Gastrocnemius medialis (tissue), 4 donors: ENCODE data around the gene ESPNL. TPM values are rescaled to one million over a fixed set of nuclear protein-coding genes. Genes with fewer than 3 reads are reported as not detected.
A peak's percentile ranks its signal among the peaks of the same experiment; 100 is the strongest.

ENCODE experiments used
- ATAC-seq, 2 donors: fragments of 150-250 bp; one replicate each; pipeline ENCODE4 v1.9.1; 2016
- DNase-seq, 2 donors: peaks; one replicate each; pipeline ENCODE4 v3.0.0-alpha.2; 2019
- H3K27ac ChIP-seq, 4 donors: fragments of 200-600 bp; sonication (generic); 1 replicate in 1 of 4; 2 replicates in 3 of 4; pipeline ENCODE4 v1.5.1; 2016 to 2018; ENCODE audit warnings: mild to moderate bottlenecking in 2 of 4, moderate library complexity in 1 of 4
- H3K27me3 ChIP-seq, 3 donors: fragments of 200-600 bp; sonication (generic) in 2 of 3; 1 replicate in 1 of 3; 2 replicates in 2 of 3; pipeline versions ENCODE4 v1.5.1 to v1.6.0; 2016 to 2019; ENCODE audit warnings: mild to moderate bottlenecking in 1 of 3, moderate library complexity in 1 of 3
- H3K36me3 ChIP-seq, 2 donors: fragments of 200-600 bp; sonication (generic) in 1 of 2; one replicate each; pipeline ENCODE4 v1.5.1; 2017 to 2018
- H3K4me1 ChIP-seq, 2 donors: fragments of 200-600 bp; sonication (generic) in 1 of 2; one replicate each; pipeline ENCODE4 v1.5.1; 2016 to 2017; ENCODE audit warnings: mild to moderate bottlenecking in 2 of 2
- H3K4me3 ChIP-seq, 4 donors: fragments of 200-600 bp; sonication (generic) in 3 of 4; 1 replicate in 1 of 4; 2 replicates in 3 of 4; pipeline ENCODE4 v1.5.1; 2016 to 2019; ENCODE audit warnings: mild to moderate bottlenecking in 2 of 4
- H3K9me3 ChIP-seq, 3 donors: fragments of 200-600 bp; sonication (generic) in 2 of 3; 1 replicate in 1 of 3; 2 replicates in 2 of 3; pipeline ENCODE4 v1.5.1; 2016 to 2019
- CTCF ChIP-seq, 5 experiments: fragments of 450-650 bp in 3 of 5; fragments of 200-600 bp in 2 of 5; sonication (generic) in 2 of 5; IDR thresholded peaks in 4 of 5; conservative IDR thresholded peaks in 1 of 5; 1 replicate in 4 of 5; 2 replicates in 1 of 5; pipeline ENCODE4 v1.5.1; 2016 to 2019; ENCODE audit warnings: antibody characterized with exemption in 5 of 5, mild to moderate bottlenecking in 3 of 5, moderate library complexity in 3 of 5
- POLR2A ChIP-seq, 2 donors: fragments of 450-650 bp; IDR thresholded peaks; one replicate each; pipeline ENCODE4 v1.6.1; 2017; ENCODE audit warnings: antibody characterized with exemption in 2 of 2, mild to moderate bottlenecking in 2 of 2, moderate library complexity in 2 of 2
- in situ Hi-C, 4 donors: fragments of 200-750 bp; cut with MboI; loops; one replicate each; pipeline versions ENCODE4 v1.15.0 to v1.8.0; 2017; ENCODE audit warnings: low sequenced_read_pairs in 4 of 4
- intact Hi-C: fragments of 100-400 bp; cut with DNase I; formaldehyde crosslinking; loops from one replicate; pipeline ENCODE4 v1.15.1; 2023; ENCODE audit warnings: low total_unique reads
- total RNA-seq, 4 donors: library from RNA; depleted of rRNA; stranded (reverse); fragments of >200 nt; gene quantifications; one replicate each; pipeline versions ENCODE4 v1.1.0 to v1.2.3, GENCODE V29; 2016

Gene ESPNL
- total RNA-seq, 4 donors from 2014 or later: 0.11 TPM; not detected in 3

GRCh38 chr2:238135601-238136150 is 35.5 kb downstream of the ESPNL start:
- ATAC-seq: no peak
- DNase-seq: peak in 1 of 2 donors; percentile 16
- intact Hi-C loops: loop anchor here (1.0 to 5.0 kb wide), 3 partner anchors 74 to 239 kb away; partner anchors contain the start of gene SCLY
- peak overlapping the region; percentile 91 to 100 (median 98) for H3K27ac ChIP-seq
- TF ChIP-seq CTCF (IDR thresholded peaks at IDR 0.05 in 4 of 5, conservative IDR thresholded peaks at IDR 0.05 in 1 of 5) (no peak), POLR2A (IDR thresholded peaks at IDR 0.05) (no peak)
- peak overlapping the region in 1 of 4 donors; percentile 24 for H3K4me3 ChIP-seq
- H3K27me3 ChIP-seq: no peaks in the 10 kb centered on the region
- peaks cover 0 to 1% of the 10 kb centered on the region in 2 donors for H3K36me3 ChIP-seq
- H3K4me1 ChIP-seq: peaks cover 39 to 47% of the 10 kb centered on the region in 2 donors
- in situ Hi-C loops: no loop called here
- no peaks in the 10 kb centered on the region for H3K9me3 ChIP-seq

- TF ChIP-seq POLR2A (IDR thresholded peaks at IDR 0.05) (peak; percentile 34 to 60), CTCF (IDR thresholded peaks at IDR 0.05 in 4 of 5, conservative IDR thresholded peaks at IDR 0.05 in 1 of 5) (no peak)
- H3K4me3 ChIP-seq: peak overlapping the region in 3 of 4 donors; percentile 24 to 89 (median 37)
- DNase-seq (peak; percentile 69 to 91), ATAC-seq (peak; percentile 48 to 57)
- intact Hi-C loops (loop anchor here (1.0 to 5.0 kb wide), 3 partner anchors 76 to 240 kb away; partner anchors contain the start of gene SCLY), in situ Hi-C loops (no loop called here)
- no peaks in the 10 kb centered on the region for H3K9me3 ChIP-seq
- no peaks in the 10 kb centered on the region for H3K27me3 ChIP-seq
- peaks cover 50 to 52% of the 10 kb centered on the region in 2 donors for H3K4me1 ChIP-seq
- H3K36me3 ChIP-seq: peaks cover 0 to 12% of the 10 kb centered on the region in 2 donors
- peak overlapping the region; percentile 91 to 100 (median 98) for H3K27ac ChIP-seq
Observed at GRCh38 chr2:238136820-238137537, 36.8 kb downstream of the ESPNL start.

GRCh38 chr2:238137885-238138284 is 37.7 kb downstream of the ESPNL start:
- DNase-seq: no peak
- no peaks in the 10 kb centered on the region for H3K27me3 ChIP-seq
- peaks cover 0 to 12% of the 10 kb centered on the region in 2 donors for H3K36me3 ChIP-seq
- intact Hi-C loops: loop anchor here (2.0 to 5.0 kb wide), 3 partner anchors 94 to 279 kb away; partner anchors contain the start of gene RAMP1
- in situ Hi-C loops: no loop called here
- TF ChIP-seq CTCF (IDR thresholded peaks at IDR 0.05 in 4 of 5, conservative IDR thresholded peaks at IDR 0.05 in 1 of 5): no peak
- TF ChIP-seq POLR2A (IDR thresholded peaks at IDR 0.05): no peak
- H3K9me3 ChIP-seq: no peaks in the 10 kb centered on the region
- ATAC-seq: peak; percentile 12 to 25
- H3K4me1 ChIP-seq: peaks cover 54 to 61% of the 10 kb centered on the region in 2 donors
- H3K4me3 ChIP-seq: peak overlapping the region in 3 of 4 donors; percentile 56 to 89 (median 86)
- H3K27ac ChIP-seq: peak overlapping the region; percentile 91 to 100 (median 98)

GRCh38 chr2:238138331-238139195 is 38.4 kb downstream of the ESPNL start, which contains the start of gene KLHL30:
Gene KLHL30 (plus strand): TSS chr2:238138668. CDS start chr2:238140755, 2,087 bp downstream.
- Histone ChIP-seq H3K4me3 (peak within 1 kb of the TSS; percentile 56 to 89 (median 80)), H3K9me3 (no peaks in the 10 kb centered on the region), H3K36me3 (peaks cover 0 to 12% of the 10 kb centered on the region in 2 donors), H3K27ac (peak within 1 kb of the TSS; percentile 91 to 100 (median 98)), H3K4me1 (peaks cover 60 to 67% of the 10 kb centered on the region in 2 donors), H3K27me3 (no peaks in the 10 kb centered on the region)
- intact Hi-C loops (loop anchor here (2.0 to 5.0 kb wide), 2 partner anchors 94 to 280 kb away; partner anchors contain the start of gene RAMP1), in situ Hi-C loops (no loop called here)
- TF ChIP-seq CTCF (IDR thresholded peaks at IDR 0.05 in 4 of 5, conservative IDR thresholded peaks at IDR 0.05 in 1 of 5) (no peak), POLR2A (IDR thresholded peaks at IDR 0.05) (peak; percentile 93 to 94)
- DNase-seq: peak; percentile 91 to 96
- peak; percentile 50 to 59 for ATAC-seq
